Hindlimb muscle (tissue), 1 donor: Measurements from ENCODE around the gene CHST13. TPM values are rescaled to one million over a fixed set of nuclear protein-coding genes. Genes with fewer than 3 reads are reported as not detected.
"Not testable (repeated sequence)": the region's sequence is repeated elsewhere in the genome, so short reads cannot be mapped to it uniquely, and the experiment has no call there.

ENCODE experiments used
- DNase-seq: peaks from one replicate; pipeline ENCODE4 v3.0.0-alpha.2; 2013
- polyA plus RNA-seq: library from polyadenylated mRNA; unstranded; fragments of 120-200 nt; gene quantifications from one replicate; pipeline ENCODE4 v1.2.1, GENCODE V29; 2013; ENCODE audit not compliant: insufficient read length

The CHST13 gene
- polyA plus RNA-seq, 1 donor, result 0.18 TPM

- DNase-seq, result no peak
Measured at GRCh38 chr3:126556637-126557414, 32.9 kb downstream of the CHST13 start.

GRCh38 chr3:126557415-126557745, 33.4 kb downstream of the CHST13 start:
- no peak for DNase-seq

- no peak for DNase-seq
Measured at GRCh38 chr3:126557761-126558160, 33.8 kb downstream of the CHST13 start.

- no peak for DNase-seq
Measured at GRCh38 chr3:126558336-126559071, 34.5 kb downstream of the CHST13 start, which contains the start of gene C3orf22. Gene C3orf22 (minus strand): TSS chr3:126558932. CDS start chr3:126553390, 5,542 bp downstream.

- DNase-seq, result no peak
Measured at GRCh38 chr3:126562737-126563276, 38.9 kb downstream of the CHST13 start.

GRCh38 chr3:126567696-126568438, 43.9 kb downstream of the CHST13 start:
- no peak for DNase-seq

GRCh38 chr3:126568776-126569342, 44.9 kb downstream of the CHST13 start:
- DNase-seq, result no peak

- DNase-seq, result no peak
Measured at GRCh38 chr3:126569390-126569975, 45.5 kb downstream of the CHST13 start.

GRCh38 chr3:126570103-126570541, 46.2 kb downstream of the CHST13 start:
- DNase-seq, result no peak

GRCh38 chr3:126571078-126571477, 47.1 kb downstream of the CHST13 start:
- DNase-seq, result no peak

GRCh38 chr3:126573492-126574117, 49.6 kb downstream of the CHST13 start:
- DNase-seq, result no peak

GRCh38 chr3:126577261-126577660, 53.3 kb downstream of the CHST13 start:
- no peak for DNase-seq

- DNase-seq, result no peak
Measured at GRCh38 chr3:126578702-126579101, 54.7 kb downstream of the CHST13 start.

GRCh38 chr3:126580746-126581145, 56.8 kb downstream of the CHST13 start:
- DNase-seq, result no peak

- DNase-seq, result no peak
Measured at GRCh38 chr3:126581569-126581968, 57.6 kb downstream of the CHST13 start.

GRCh38 chr3:126582311-126582710, 58.4 kb downstream of the CHST13 start:
- no peak for DNase-seq

GRCh38 chr3:126591515-126591914, 67.6 kb downstream of the CHST13 start:
- DNase-seq, result not testable (repeated sequence)
